OCI-LY1 (cell line): Measurements from ENCODE around the gene MACROD2.
"Not testable (repeated sequence)": the region's sequence is repeated elsewhere in the genome, so short reads cannot be mapped to it uniquely, and the experiment has no call there.

Experiments used
- H2AFZ ChIP-seq: fragments of 200-600 bp; sonication (generic), shearing (Covaris generic); 2 replicates; pipeline ENCODE4 v1.6.0; 2014; ENCODE audit warnings: antibody characterized with exemption, mild to moderate bottlenecking, low read length
- H3F3A ChIP-seq: fragments of 200-600 bp; sonication (generic), shearing (Covaris generic); 2 replicates; pipeline ENCODE4 v1.6.0; 2014; ENCODE audit warnings: mild to moderate bottlenecking, antibody characterized with exemption, low read length, moderate library complexity; ENCODE audit not compliant: insufficient read depth
- H3K27ac ChIP-seq: fragments of 200-600 bp; sonication (generic); 2 replicates; pipeline ENCODE4 v1.5.1; 2014; ENCODE audit warnings: low read length, mixed run types, mild to moderate bottlenecking, low read depth; ENCODE audit not compliant: poor library complexity, severe bottlenecking
- H3K27me3 ChIP-seq: fragments of 200-600 bp; sonication (generic); 2 replicates; pipeline ENCODE4 v1.6.0; 2014; ENCODE audit warnings: antibody characterized with exemption, mild to moderate bottlenecking, low read length, moderate library complexity; ENCODE audit not compliant: insufficient read depth
- H3K36me3 ChIP-seq: fragments of 200-600 bp; sonication (generic); 2 replicates; pipeline ENCODE4 v1.6.1; 2014; ENCODE audit warnings: mild to moderate bottlenecking, antibody characterized with exemption, low read length, moderate library complexity, mixed read lengths; ENCODE audit not compliant: insufficient read depth
- H3K4me1 ChIP-seq: fragments of 200-600 bp; sonication (generic); 2 replicates; pipeline ENCODE4 v1.5.1; 2014; ENCODE audit warnings: mild to moderate bottlenecking, low read length, moderate library complexity; ENCODE audit not compliant: insufficient read depth, severe bottlenecking
- H3K4me2 ChIP-seq: fragments of 200-600 bp; sonication (generic), shearing (Covaris generic); 2 replicates; pipeline ENCODE4 v1.6.1; 2014; ENCODE audit warnings: low read length
- H3K4me3 ChIP-seq: fragments of 200-600 bp; sonication (generic); 2 replicates; pipeline ENCODE4 v1.5.1; 2014; ENCODE audit warnings: low read length, low read depth, mild to moderate bottlenecking, mixed read lengths; ENCODE audit not compliant: poor library complexity, severe bottlenecking
- H3K79me2 ChIP-seq: fragments of 200-600 bp; shearing (Covaris generic); 2 replicates; pipeline ENCODE4 v1.6.1; 2016; ENCODE audit warnings: mixed run types, low read length, mixed read lengths; ENCODE audit not compliant: insufficient read depth
- H3K9ac ChIP-seq: fragments of 200-600 bp; sonication (generic), shearing (Covaris generic); 2 replicates; pipeline ENCODE4 v1.6.1; 2014; ENCODE audit warnings: mild to moderate bottlenecking, low read length, mixed read lengths
- H3K9me2 ChIP-seq: fragments of 200-600 bp; sonication (generic), shearing (Covaris generic); 2 replicates; pipeline ENCODE4 v1.6.1; 2014; ENCODE audit warnings: low read depth, mild to moderate bottlenecking, low read length, mixed read lengths
- H3K9me3 ChIP-seq: fragments of 200-600 bp; shearing (Covaris generic); 2 replicates; pipeline ENCODE4 v1.6.1; 2014; ENCODE audit warnings: low read length, mixed read lengths
- H4K20me1 ChIP-seq: fragments of 200-600 bp; sonication (generic), shearing (Covaris generic); 2 replicates; pipeline ENCODE4 v1.6.0; 2016; ENCODE audit warnings: mild to moderate bottlenecking, low read length; ENCODE audit not compliant: insufficient read depth
- EZH2 ChIP-seq: fragments of 200-600 bp; sonication (generic), shearing (Covaris generic); IDR thresholded peaks from 2 replicates; pipeline ENCODE4 v1.8.0; 2017; ENCODE audit warnings: borderline replicate concordance, mixed run types, mild to moderate bottlenecking, antibody characterized with exemption, low read length, moderate library complexity, mixed read lengths
- TF ChIP-seq, protein P1 (sequence below): fragments of 200-600 bp; sonication (generic), shearing (Covaris generic); IDR thresholded peaks from 2 replicates; pipeline ENCODE4 v1.5.1; 2017; ENCODE audit warnings: mild to moderate bottlenecking, antibody characterized with exemption, low read length, moderate library complexity, mixed read lengths

The MACROD2 gene

DNA sequence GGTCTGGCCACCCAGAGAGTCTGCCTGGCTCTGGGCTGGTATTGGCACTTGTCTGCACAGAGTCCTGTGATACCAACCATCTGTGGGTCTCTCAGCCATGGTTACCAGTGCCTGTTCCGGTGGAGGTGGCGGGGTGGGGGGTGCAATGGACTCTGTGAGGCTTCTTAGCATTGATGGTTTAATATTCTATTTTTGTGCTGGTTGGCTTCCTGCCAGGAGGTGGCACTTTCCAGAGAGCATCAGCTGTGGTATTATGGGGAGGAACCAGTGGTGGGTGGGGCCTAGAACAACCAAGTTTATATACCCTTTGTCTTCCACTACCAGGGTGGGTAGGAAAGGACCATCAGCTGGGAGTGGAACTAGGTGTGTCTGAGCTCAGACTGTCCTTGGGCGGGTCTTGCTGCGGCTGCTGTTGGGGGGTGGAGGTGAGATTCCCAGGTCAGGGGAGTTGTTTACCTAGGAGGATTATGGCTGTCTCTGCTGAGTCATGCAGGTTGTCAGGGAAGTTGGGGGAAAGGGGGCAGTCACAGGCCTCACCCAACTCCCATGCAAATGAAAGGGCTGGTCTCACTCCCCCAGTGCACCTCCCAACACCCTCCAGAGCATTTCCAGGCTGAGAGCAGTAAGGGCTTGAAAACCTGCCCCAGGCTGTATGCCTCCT, 224.6 kb downstream of the MACROD2 start:
- H3K27ac ChIP-seq = no peak overlapping the region
- no peaks in the 10 kb centered on the region for H3K79me2 ChIP-seq
- TF ChIP-seq, protein P1, sequence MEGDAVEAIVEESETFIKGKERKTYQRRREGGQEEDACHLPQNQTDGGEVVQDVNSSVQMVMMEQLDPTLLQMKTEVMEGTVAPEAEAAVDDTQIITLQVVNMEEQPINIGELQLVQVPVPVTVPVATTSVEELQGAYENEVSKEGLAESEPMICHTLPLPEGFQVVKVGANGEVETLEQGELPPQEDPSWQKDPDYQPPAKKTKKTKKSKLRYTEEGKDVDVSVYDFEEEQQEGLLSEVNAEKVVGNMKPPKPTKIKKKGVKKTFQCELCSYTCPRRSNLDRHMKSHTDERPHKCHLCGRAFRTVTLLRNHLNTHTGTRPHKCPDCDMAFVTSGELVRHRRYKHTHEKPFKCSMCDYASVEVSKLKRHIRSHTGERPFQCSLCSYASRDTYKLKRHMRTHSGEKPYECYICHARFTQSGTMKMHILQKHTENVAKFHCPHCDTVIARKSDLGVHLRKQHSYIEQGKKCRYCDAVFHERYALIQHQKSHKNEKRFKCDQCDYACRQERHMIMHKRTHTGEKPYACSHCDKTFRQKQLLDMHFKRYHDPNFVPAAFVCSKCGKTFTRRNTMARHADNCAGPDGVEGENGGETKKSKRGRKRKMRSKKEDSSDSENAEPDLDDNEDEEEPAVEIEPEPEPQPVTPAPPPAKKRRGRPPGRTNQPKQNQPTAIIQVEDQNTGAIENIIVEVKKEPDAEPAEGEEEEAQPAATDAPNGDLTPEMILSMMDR = no peak
- no peak for TF ChIP-seq EZH2
- no peak overlapping the region for H2AFZ ChIP-seq
- H3K4me1 ChIP-seq = peaks cover 12% of the 10 kb centered on the region
- H4K20me1 ChIP-seq = no peaks in the 10 kb centered on the region
- H3F3A ChIP-seq = no peaks in the 10 kb centered on the region
- no peaks in the 10 kb centered on the region for H3K27me3 ChIP-seq
- no peak overlapping the region for H3K4me2 ChIP-seq
- H3K9ac ChIP-seq = no peak overlapping the region
- H3K9me3 ChIP-seq = no peaks in the 10 kb centered on the region
- no peaks in the 10 kb centered on the region for H3K36me3 ChIP-seq
- no peak overlapping the region for H3K4me3 ChIP-seq
- no peaks in the 10 kb centered on the region for H3K9me2 ChIP-seq

DNA sequence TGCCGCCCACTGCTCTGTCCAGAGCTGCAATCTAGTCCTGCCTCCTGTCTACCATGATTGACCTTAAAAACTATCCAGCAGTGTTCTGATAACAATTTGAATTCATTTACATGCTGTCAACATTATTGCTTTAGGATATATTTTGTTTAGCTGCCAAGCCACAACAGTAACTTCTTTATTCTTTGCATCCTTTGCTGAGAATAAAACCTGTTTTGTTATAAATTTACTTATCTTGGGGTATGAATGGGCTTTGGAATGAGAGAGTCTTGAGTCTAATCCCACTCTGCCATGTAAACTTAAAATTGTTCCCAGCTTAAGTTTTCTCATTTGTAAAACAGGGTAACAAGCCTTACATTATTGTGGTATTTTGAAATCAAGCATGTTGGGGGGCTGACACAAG, 225.7 kb downstream of the MACROD2 start:
- H3K9me2 ChIP-seq = no peaks in the 10 kb centered on the region
- no peaks in the 10 kb centered on the region for H3F3A ChIP-seq
- peaks cover 12% of the 10 kb centered on the region for H3K4me1 ChIP-seq
- no peaks in the 10 kb centered on the region for H3K36me3 ChIP-seq
- H3K9me3 ChIP-seq = no peaks in the 10 kb centered on the region
- H3K4me3 ChIP-seq = no peak overlapping the region
- H2AFZ ChIP-seq = no peak overlapping the region
- no peaks in the 10 kb centered on the region for H3K27me3 ChIP-seq
- H3K4me2 ChIP-seq = no peak overlapping the region
- H3K9ac ChIP-seq = no peak overlapping the region
- no peaks in the 10 kb centered on the region for H3K79me2 ChIP-seq
- no peaks in the 10 kb centered on the region for H4K20me1 ChIP-seq
- H3K27ac ChIP-seq = no peak overlapping the region
- TF ChIP-seq, protein P1 = no peak
- no peak for TF ChIP-seq EZH2

DNA sequence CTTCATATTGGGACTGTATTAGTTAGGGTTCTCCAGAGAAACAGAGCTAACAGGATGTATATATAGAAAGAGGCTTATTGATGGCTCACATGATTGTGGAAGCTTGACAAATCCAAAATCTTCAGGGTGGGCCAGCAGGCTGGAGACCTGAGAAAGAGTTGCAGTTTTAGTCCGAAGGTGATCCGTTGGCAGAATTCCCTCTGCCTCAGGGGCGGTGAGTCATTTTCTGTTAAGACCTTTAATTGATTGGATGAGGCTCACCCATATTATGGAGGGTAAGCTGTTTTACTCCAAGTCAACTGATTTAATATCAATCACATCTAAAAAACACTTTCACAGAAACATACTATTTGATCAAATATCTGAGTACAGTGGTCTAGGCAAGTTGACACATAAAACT, 228.5 kb downstream of the MACROD2 start:
- Histone ChIP-seq H3K9me2 (no peaks in the 10 kb centered on the region), H3K4me3 (no peak overlapping the region), H4K20me1 (no peaks in the 10 kb centered on the region), H3K9me3 (no peaks in the 10 kb centered on the region), H3K27ac (no peak overlapping the region), H2AFZ (no peak overlapping the region), H3K4me2 (no peak overlapping the region), H3K79me2 (no peaks in the 10 kb centered on the region), H3K36me3 (no peaks in the 10 kb centered on the region), H3F3A (no peaks in the 10 kb centered on the region), H3K27me3 (no peaks in the 10 kb centered on the region), H3K9ac (no peak overlapping the region), H3K4me1 (peaks cover 12% of the 10 kb centered on the region)
- TF ChIP-seq, protein P1 = no peak
- TF ChIP-seq EZH2 = no peak

DNA sequence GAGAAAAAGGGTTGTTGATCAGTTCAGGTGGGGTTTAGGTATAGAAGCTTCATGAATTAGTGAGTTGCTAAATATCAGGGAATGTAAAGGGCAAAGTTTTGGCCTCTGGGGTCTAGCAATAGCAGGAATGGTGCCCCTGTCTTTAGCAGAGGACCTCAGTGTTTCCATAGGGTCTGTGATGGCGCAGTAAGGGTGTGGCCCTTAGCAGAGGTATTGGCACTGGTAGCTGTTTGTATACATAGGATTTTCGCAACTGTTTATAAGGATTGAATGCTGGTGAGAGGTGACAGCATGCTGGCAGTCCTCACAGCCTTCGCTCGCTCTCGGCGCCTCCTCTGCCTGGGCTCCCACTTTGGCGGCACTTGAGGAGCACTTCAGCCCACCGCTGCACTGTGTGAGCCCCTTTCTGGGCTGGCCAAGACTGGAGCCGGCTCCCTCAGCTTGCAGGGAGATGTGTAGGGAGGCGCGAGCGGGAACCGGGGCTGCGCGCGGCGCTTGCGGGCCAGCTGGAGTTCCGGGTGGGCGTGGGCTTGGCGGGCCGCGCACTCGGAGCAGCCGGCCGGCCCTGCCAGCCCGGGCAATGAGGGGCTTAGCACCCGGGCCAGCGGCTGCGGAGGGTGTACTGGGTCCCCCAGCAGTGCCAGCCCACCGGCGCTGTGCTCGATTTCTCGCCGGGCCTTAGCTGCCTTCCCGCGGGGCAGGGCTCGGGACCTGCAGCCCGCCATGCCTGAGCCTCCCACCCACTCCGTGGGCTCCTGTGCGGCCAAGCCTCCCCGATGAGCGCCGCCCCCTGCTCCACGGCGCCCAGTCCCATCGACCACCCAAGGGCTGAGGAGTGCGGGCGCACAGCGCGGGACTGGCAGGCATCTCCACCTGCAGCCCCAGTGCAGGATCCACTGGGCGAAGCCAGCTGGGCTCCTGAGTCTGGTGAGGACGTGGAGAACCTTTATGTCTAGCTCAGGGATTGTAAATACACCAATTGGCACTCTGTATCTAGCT, 231.0 kb downstream of the MACROD2 start:
- not testable (repeated sequence) for H2AFZ ChIP-seq

More for the DNA sequence above, 231.0 kb downstream of the MACROD2 start:
- H3K9ac ChIP-seq, H3K27me3 ChIP-seq, H3K27ac ChIP-seq, H3K4me2 ChIP-seq, H3K4me1 ChIP-seq, H3K9me3 ChIP-seq, H3K4me3 ChIP-seq, H3K36me3 ChIP-seq, H3F3A ChIP-seq, H3K79me2 ChIP-seq, H3K9me2 ChIP-seq, H4K20me1 ChIP-seq: not testable (repeated sequence)
